Iris pigment epithelial cell (primary cell): ENCODE data around the gene IGF1R.

Experiments used
- DNase-seq: peaks from one replicate; pipeline ENCODE4 v3.0.0-alpha.2; 2011; ENCODE audit warnings: low read depth

The IGF1R gene

DNA sequence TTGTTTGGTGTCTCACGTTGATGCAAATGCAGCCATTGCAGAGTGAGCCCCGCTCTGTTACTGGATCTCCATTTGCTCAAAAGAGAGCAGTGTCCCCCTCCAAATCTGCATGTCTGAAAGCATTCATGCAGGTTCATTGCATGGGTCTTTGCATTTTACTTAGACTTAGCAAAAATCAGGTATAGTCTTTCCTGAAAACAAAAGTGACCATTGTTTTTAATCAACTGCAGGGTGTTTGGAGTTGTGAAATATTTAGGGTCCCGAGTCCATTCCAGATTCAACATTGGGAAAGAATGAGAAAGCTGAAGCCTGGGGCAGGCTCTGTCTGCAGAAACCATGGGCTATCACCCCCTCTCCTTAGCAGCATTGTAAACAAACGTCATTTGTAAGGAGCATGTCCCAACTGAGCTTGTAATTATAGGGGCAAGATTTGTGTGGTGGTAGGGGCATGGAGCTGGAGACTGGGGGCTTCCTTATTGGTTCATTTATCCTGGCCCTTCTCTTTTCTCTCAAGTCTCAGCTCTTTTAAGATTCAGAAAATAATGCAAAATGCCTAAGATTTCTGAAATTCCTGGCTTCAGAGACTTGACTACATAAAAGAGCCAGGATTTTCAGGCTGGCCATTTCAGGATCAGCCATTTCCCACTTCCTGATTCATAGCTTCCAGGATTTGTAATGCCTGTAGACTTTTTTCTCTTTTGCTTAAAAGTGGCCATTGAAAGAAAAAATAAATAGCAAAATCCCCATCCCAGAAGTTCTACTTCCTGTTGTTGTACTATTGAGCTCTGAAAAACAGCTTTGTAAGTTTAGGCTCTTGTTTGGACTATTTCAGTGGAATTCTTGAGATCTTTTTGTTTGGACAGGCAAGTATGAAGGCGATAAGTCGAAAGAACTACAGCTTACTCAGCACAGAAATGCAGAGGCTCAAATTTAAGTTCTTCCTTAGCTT lies 23.0 kb downstream of the IGF1R start:
- DNase-seq = peak; percentile 85

DNA sequence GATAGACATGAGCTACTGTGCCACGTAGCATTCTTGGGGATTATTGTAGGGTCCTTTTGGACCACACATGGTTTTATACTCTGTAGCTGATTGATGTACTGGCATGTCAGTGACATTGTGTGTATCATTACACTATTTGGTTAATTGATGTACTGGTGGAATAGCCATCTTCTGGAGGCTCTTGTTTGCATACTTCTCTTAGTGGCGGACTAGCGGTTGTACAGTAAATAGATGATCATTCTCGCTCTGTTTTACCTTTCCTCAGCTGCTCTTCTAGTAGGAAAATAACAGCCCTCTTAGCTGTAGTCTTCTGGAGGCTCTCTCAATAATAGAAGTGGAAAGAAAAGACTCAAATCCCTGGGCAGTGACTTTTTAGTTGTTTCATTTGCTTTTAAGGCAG lies 24.8 kb downstream of the IGF1R start:
- no peak for DNase-seq

DNA sequence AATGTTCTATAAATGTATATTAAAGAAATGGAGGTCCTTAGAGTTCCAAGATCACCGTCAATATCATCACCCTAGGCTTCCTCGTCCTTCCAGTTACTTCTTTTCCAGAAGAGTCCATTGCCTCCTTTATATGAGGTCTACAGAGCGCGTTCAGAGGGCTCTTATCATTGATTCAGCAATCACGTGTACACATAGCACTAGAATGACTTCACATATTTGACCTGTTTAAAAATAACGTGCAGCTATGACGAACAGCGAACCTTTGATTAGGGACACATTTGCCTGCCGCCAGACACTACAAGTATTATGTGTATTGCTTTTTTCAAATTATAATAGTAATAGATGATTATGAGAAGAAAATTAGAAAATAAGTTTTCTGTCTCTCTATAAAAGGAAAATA lies 26.0 kb downstream of the IGF1R start:
- no peak for DNase-seq

DNA sequence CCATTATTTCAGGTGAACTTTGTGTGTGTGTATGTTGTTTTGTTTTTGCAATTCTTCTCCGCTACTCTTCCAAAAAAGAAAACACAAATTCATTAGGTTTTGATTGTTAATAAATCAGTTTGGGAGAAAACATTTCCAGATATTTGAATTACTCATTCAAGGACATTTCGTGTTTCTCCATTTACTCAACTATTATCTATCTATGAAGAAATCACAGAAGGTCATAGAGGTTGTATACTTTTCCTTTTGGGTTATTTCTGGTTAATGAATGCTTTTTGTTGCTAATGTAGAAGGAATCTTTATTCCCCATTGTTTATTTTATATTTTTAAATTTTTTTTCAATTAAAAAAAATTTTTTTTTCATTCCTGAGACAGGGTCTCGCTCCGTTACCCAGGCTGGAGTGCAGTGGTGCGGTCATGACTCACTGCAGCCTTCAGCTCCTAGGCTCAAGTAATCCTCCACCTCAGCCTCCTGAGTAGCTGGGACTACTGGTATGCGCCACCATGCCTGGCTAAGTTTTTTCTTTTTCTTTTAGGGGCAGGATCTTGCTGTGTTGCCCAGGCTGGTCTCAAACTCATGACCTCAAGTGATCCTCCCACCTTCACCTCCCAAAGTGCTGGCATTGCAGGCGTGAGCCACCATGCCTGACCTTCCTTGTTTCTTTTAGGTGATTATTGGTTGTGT lies 28.4 kb downstream of the IGF1R start:
- DNase-seq = peak; percentile 81

DNA sequence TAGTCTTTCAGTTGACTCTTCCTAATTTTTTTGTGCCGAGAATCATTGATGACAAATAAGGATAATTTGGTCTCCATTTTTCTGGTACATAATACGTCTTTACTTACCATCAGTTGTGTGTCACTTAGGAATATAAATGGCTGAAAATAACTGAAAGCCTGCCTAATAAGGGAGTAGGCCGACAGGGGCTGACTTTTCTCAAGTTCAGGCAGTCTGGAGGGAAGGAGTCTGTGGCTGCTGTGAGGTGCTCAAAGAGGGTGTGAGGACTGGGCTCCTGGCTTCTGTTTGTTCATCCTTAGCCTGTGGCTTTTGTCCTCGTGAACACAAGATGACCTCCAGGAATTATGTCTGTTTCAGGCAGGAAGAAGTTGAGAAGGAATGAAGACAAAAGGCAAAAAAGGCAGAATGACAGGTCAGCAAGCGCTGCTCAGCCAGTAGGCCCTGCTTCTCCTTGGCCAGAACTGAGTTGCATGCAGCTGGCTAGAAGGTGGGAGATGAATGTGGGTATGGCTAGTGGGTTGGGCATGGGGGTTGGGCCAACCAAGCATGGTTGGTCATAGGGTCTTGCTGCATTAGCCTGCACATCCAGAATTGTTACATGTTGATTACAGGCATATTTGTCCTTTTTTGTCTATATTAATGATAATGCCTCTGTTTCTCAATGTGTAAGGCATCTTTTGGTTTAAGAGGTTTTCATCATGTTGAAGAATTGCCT lies 29.2 kb downstream of the IGF1R start:
- no peak for DNase-seq

DNA sequence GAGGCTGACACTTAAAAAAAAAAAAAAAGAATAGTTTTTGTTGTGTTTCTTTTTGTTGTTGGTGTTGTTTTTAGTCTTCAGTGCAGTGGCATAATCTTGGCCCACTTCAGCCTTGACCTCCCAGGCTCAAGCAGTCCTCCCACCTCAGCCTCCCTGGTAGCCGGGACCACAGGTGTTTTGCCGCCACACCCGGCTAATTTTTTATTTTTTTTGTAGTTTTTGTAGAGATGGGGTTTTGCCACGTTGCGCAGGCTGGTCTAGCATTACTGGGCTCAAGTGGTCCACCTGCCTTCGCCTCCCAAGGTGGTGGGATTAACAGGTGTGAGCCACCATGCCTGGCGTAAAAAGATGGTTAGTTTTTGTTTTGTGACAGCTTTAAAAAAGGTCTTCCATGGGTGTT lies 30.1 kb downstream of the IGF1R start:
- no peak for DNase-seq

DNA sequence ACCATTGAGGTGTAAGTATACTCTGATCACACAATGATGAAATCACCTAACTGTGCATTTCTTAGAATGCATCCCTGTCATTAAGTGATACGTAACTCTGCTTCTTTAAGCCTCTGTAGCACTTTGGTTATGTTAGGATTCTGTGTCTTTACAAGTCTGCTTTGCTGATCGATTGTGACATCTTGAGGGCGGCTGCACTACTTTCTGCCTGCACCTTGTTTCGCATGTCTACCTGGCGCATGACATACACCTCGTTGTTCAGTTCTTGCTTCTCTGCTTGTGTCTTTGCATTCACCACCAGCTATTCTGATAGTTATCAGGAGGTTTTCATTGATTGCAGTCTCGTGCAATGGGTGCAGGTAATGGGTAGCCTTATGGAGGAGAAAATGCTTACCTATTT lies 32.7 kb downstream of the IGF1R start:
- DNase-seq = no peak

DNA sequence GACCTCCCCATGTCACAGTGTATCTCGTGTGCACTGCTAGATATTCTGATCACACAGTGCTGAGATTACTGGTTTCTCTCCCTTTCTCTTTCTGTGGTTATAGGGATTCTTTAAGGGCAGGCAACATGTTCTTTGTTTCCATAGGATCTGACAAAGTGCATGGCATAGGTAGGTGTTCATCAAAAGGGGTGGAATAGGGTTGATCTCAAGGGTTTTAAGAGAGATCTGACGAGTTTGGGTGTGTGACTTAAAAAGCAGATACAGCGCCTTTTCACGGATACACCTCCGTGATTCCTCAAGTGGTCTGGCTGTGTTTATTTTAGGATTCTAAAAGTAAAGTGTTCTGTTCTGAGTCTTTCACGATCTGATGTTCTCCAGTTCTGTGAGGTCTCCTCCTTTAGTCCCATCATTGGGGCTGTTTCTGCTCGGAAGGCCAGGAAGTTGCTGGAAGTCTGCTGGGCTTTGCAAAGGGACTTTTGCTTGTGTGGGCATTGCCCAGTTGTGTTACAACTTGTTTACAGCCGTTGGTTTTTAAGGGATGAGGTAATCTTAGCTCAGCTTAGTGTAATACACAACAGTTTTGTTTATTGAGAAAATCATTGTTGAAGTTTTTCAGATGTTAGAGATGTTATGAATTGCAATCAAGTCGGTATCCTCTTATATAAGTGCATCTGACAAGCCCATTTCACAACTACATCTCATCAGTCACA lies 34.8 kb downstream of the IGF1R start:
- no peak for DNase-seq

DNA sequence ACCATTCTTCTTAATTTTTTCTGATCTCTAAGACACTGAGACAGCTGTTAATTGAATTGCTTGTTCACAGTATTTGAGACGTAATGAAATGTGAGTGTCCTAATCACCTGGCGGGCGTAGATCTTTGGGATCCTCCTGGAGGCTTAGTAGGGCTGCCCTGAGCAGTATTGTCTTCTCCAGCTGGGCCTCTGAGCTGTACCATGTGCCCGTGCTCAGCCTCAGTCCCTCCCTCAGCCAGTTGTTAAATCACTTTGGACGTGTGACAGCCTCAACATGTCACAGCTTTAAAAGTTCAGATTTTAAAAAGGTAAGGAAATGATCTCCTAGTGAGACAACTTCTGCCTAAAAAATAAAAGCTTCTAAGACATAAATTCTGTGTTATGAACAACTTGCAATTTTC lies 35.5 kb downstream of the IGF1R start:
- DNase-seq = no peak

DNA sequence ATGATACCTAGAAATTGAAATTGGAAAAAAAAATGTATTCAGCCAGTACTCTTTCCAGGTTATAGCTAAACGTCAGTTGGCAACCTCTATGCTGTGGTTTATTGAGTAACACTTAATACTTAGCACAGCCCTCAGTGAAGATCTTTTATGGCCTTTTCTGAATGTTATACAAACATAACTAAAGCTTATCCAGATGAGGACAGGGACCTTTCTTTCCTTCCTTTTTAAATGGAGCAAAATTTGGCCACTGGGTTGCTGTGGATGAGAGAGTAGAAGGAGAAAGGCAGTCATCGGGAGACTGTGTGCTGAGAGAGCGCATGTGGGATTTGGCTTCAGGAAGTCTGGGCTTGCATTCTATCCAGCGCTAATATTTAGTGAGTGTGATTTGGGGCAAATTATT lies 36.1 kb downstream of the IGF1R start:
- peak; percentile 88 for DNase-seq

DNA sequence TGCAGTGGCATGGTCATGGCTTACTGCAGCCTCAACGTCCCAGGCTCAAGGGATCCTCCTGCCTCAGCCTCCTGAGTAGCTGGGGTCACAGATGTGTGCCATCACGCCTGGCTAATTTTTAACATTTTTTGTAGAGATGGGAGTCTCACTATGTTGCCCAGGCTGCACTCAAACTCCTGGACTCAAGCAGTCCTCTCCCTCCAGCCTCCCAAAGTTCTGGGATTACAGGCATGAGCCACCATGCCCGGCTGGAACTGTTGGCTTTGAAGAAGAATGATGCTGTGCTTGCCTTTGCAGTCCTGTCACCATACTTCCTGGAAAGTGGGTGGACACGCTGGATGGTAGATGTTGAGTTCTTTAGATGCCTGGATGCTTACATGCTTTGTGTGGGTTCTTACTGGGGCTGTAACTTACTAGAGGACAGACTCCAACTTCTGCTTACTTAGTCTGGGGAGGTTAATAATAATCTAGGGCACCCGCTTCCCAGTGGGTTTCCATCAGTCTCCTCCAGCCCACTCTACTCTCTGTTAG lies 36.7 kb downstream of the IGF1R start:
- peak; percentile 39 for DNase-seq

DNA sequence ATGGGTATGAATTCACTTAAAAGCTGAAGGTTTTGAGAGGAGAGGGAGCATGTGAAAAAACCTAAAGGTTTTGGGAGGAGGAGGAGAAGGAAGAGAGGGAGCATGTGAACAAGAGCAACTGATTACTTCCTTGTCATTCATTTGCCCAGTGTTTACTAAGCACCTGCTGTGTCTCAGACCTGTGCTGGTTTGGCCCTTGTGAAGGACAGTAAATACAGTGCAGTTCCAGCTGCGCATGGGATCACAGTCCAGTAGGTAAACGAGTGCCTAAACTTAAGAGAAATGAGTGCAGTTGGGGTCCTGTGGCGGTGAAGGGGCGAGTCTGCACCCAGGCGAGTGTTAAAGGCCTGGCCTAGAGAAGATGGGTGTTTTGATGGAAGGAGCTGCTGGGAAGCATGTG lies 38.6 kb downstream of the IGF1R start:
- no peak for DNase-seq

DNA sequence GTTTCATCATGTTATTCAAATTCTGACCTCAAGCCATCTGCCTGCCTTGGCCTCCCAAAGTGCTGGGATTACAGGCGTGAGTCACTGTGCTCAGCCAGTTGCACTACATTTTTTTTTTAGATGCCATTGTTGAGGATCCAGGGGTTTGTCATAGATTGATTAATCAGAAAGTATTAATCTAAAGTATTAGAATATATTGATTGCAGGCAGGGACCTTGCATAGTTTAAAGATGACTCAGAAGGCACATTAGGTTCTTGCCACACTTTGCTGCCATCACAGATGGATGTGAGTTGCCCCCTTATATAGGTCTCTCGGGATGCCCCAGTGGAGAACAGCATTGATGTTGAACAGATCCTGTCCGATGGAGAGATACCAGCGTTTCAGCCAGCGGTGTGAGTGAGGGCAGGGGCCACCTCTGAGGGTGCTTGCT lies 41.1 kb downstream of the IGF1R start:
- DNase-seq = peak; percentile 71

DNA sequence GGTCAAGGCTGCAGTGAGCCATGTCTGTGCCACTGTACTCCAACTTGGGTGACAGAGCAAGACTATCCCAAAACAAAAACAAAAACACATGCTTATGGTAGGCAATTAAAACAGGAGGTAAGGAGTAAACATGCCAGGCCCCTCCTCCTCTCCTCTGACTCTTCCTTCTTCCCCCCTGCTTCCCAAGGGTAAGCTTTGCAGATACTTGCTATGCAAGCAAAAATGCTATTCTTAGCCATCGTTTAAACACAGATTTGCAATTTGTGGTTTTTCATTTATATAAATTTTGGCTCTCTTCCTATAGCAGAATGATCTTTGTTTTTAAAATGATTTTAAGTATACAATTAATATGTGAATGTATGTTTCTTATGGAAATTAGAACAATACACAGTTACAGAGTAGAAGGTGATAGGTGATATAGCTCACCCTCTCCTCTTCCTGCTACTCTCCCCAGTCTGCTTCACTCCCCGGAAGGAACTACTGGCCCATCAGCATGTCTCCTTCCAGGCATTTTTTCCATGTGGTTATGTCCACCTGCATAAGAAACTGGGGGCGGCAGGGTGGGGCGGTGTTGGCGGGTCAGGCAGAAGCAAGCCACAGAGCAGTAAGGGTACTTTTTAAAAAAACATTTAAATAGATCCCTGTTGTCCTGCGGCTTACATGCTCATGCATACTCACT lies 42.1 kb downstream of the IGF1R start:
- DNase-seq = peak; percentile 25

DNA sequence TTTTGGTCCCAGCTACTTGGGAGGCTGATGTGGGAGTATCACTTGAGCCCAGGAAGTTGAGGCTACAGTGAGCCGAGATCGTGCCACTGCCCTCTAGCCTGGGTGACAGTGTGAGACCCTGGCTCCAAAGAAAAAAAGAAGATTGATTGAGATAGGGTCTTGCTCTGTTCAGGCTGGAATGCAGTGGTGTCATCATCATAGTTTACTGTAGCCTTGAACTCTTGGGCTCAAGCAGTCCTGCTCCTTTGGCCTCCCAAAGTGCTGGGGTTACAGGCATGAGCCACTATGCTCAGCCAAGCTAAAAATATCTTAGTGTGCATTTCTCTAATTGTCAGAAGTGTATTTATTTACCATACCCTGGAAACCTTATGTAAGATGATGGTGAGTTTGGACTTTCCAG lies 43.9 kb downstream of the IGF1R start:
- DNase-seq = no peak

DNA sequence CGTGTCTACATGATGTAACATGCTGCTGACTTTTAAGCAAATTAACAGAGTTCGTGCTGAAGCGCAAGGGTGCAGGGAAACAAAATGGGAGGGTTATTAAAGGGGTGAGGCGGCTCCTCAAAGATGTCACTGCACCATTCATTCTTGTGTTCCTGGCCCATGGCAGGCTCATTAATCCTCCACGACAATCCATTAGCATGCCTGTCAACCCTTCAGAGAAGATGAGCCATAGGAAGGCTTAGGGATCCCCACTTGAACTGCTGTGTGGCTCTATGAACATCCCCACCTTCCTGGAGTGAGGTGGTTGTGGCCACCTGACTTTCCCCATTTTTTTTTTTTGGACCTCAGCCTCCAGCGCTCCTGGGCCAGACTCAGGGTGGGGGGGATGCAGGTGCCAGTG lies 45.8 kb downstream of the IGF1R start:
- DNase-seq = no peak

DNA sequence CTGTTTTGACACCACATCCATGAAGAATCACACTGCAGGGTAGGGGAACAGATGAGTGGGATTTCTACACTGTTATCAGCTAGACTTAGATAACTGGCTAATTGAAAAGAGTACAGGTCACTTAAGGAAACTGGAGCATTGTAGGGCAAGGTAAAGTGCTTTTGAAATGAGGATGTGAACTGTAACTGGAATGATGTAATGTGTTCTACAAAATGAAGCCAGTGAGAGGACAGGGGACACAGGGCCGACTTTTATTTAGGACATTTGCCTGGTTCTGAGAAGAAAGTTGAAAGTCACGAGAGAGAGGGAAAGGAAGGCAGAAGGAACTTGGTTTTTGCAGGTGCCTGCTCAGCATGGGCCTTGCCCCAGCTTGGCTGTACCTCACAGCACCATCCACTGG lies 50.5 kb downstream of the IGF1R start:
- no peak for DNase-seq

DNA sequence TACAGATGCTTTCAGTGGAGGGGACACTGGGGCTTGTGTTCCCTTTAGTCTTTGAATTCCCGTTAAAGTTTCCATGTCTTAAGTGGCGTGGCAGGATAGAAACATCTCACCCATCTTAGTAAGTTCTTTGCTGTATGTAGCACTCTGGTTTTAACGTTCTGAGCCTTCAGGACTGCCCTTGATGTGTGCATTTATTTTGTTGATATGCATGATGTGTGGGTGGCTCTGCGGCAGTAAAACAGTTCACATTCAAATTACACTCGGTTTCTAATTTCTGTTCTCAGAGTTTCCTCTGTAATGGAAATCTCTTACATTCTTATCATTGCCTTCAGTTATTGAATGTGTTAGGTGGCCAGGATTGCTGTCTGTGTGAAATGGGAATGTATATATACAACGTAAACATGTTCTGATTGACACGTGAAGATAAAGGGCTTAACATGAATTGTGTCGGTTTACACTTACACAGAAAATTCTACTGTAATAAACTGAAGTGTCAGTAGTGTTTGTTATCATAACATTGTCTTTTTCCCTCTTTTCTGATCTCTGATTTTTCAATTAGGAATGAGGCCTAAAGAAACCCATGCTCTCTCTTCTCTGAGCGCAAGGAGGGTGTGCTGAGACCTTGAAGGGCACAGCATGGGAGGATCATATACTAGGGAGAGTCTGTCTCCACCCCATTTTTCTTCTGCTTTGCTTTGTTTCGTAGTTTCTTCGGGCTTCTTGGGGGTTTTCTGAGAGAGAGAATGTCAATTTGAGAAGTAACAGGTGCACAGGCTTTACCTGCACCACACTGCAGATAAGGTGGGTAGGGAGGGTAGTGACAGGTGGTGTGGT lies 51.5 kb downstream of the IGF1R start:
- DNase-seq = no peak

DNA sequence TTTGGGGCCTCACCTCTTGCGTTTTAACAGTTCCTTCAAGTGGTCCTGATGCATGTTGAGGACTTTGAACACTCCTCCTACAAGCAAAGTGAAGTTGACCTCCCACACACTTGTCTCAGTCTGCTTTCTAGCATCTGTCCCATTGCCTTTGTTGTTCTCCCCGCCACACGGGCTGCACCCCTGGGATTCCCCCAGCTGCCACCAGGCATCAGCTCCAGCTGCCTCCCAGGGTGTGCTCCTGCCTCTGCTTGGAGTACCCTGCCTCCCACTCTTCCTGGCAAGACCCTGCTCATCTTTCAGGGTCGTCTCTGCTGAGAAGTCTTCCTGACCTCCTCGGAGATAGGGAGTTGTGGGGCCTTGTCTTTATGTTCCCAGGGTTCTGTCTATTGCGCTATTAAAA lies 52.2 kb downstream of the IGF1R start:
- no peak for DNase-seq

DNA sequence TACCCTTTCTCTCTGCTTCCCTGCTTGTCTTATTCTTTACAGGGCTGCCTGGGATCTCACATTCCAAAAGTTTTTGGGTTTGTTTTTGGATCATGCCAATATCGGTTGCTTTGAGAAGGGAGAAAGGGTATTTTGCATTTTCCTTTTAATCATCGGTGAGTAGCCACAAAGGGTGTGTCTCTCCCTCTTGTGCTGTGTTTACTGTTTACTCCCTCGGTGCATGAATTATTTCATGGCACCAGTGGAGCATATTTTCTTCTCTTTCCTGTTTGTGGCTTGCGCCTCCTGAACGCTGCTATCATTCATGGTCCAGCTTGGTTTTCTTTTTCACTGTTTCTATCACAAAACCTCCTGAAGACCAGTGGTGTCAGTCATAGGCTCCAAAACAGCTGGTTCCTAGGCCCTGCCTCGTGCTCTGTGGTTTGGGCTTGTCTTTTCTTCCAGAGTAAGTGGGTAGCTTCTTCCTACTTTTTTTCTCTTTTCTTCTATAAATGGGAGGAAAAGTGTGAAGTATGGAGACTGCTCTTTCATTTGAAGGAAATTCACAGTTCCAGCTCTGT lies 54.9 kb downstream of the IGF1R start:
- DNase-seq = no peak
